ENCODE results near the gene PEX7. TPM values are rescaled to one million over a fixed set of nuclear protein-coding genes. Genes with fewer than 3 reads are reported as not detected.
"Not testable (repeated sequence)": the region's sequence is repeated elsewhere in the genome, so short reads cannot be mapped to it uniquely, and the experiment has no call there.

The PEX7 gene
- total RNA-seq, 1 donor from 2014 or later, result 6.9 TPM

GRCh38 chr6:136890986-136891385, 68.6 kb downstream of the PEX7 start:
- H3K27ac Mint-ChIP-seq, result no peak overlapping the region
- peaks cover 21% of the 10 kb centered on the region for H3K27me3 Mint-ChIP-seq
- H3K36me3 Mint-ChIP-seq (ENCODE audit: insufficient read depth), result peaks cover 4% of the 10 kb centered on the region
- H3K4me3 Mint-ChIP-seq (ENCODE audit: low read depth), result no peak overlapping the region
- no peak for DNase-seq (ENCODE audit: low spot score, unreplicated experiment)
- peaks cover 35% of the 10 kb centered on the region for H3K4me1 Mint-ChIP-seq (ENCODE audit: low read depth)
- H3K9me3 Mint-ChIP-seq (ENCODE audit: low read depth), result no peaks in the 10 kb centered on the region
- no peak for TF ChIP-seq CTCF (IDR thresholded peaks at IDR 0.05; ENCODE audit: unreplicated experiment)

GRCh38 chr6:136893187-136893586, 70.8 kb downstream of the PEX7 start:
- Mint-ChIP-seq H3K9me3 (ENCODE audit: low read depth) (no peaks in the 10 kb centered on the region), H3K4me3 (ENCODE audit: low read depth) (no peak overlapping the region), H3K4me1 (ENCODE audit: low read depth) (peaks cover 31% of the 10 kb centered on the region), H3K27me3 (peaks cover 15% of the 10 kb centered on the region), H3K27ac (no peak overlapping the region), H3K36me3 (ENCODE audit: insufficient read depth) (peaks cover 4% of the 10 kb centered on the region)
- TF ChIP-seq CTCF (IDR thresholded peaks at IDR 0.05; ENCODE audit: unreplicated experiment), result no peak
- DNase-seq (ENCODE audit: low spot score, unreplicated experiment), result no peak

- H3K27me3 Mint-ChIP-seq, result peaks cover 9% of the 10 kb centered on the region
- peaks cover 9% of the 10 kb centered on the region for H3K36me3 Mint-ChIP-seq (ENCODE audit: insufficient read depth)
- peaks cover 10% of the 10 kb centered on the region for H3K4me1 Mint-ChIP-seq (ENCODE audit: low read depth)
- no peak overlapping the region for H3K27ac Mint-ChIP-seq
- no peak for TF ChIP-seq CTCF (IDR thresholded peaks at IDR 0.05; ENCODE audit: unreplicated experiment)
- no peaks in the 10 kb centered on the region for H3K9me3 Mint-ChIP-seq (ENCODE audit: low read depth)
- H3K4me3 Mint-ChIP-seq (ENCODE audit: low read depth), result no peak overlapping the region
- no peak for DNase-seq (ENCODE audit: low spot score, unreplicated experiment)
Observed at GRCh38 chr6:136895901-136896300, 73.5 kb downstream of the PEX7 start.

- H3K27me3 Mint-ChIP-seq, result peaks cover 2% of the 10 kb centered on the region
- peaks cover 7% of the 10 kb centered on the region for H3K4me1 Mint-ChIP-seq (ENCODE audit: low read depth)
- no peak for TF ChIP-seq CTCF (IDR thresholded peaks at IDR 0.05; ENCODE audit: unreplicated experiment)
- DNase-seq (ENCODE audit: low spot score, unreplicated experiment), result no peak
- H3K27ac Mint-ChIP-seq, result no peak overlapping the region
- no peaks in the 10 kb centered on the region for H3K9me3 Mint-ChIP-seq (ENCODE audit: low read depth)
- no peak overlapping the region for H3K4me3 Mint-ChIP-seq (ENCODE audit: low read depth)
- peaks cover 11% of the 10 kb centered on the region for H3K36me3 Mint-ChIP-seq (ENCODE audit: insufficient read depth)
Observed at GRCh38 chr6:136897071-136897470, 74.7 kb downstream of the PEX7 start.

- H3K4me1 Mint-ChIP-seq (ENCODE audit: low read depth), result peaks cover 4% of the 10 kb centered on the region
- no peak for TF ChIP-seq CTCF (IDR thresholded peaks at IDR 0.05; ENCODE audit: unreplicated experiment)
- no peaks in the 10 kb centered on the region for H3K9me3 Mint-ChIP-seq (ENCODE audit: low read depth)
- no peak for DNase-seq (ENCODE audit: low spot score, unreplicated experiment)
- no peak overlapping the region for H3K4me3 Mint-ChIP-seq (ENCODE audit: low read depth)
- no peak overlapping the region for H3K27ac Mint-ChIP-seq
- peaks cover 10% of the 10 kb centered on the region for H3K36me3 Mint-ChIP-seq (ENCODE audit: insufficient read depth)
- no peaks in the 10 kb centered on the region for H3K27me3 Mint-ChIP-seq
Observed at GRCh38 chr6:136901212-136901784, 78.9 kb downstream of the PEX7 start.

- H3K27ac Mint-ChIP-seq; H3K36me3 Mint-ChIP-seq (ENCODE audit: insufficient read depth); H3K27me3 Mint-ChIP-seq; H3K4me3 Mint-ChIP-seq (ENCODE audit: low read depth); H3K4me1 Mint-ChIP-seq (ENCODE audit: low read depth); DNase-seq (ENCODE audit: low spot score, unreplicated experiment); H3K9me3 Mint-ChIP-seq (ENCODE audit: low read depth): not testable (repeated sequence)
Observed at GRCh38 chr6:136904477-136904876, 82.1 kb downstream of the PEX7 start.

Data from progenitor cell of endocrine pancreas (in vitro differentiated cells).